ENCODE results near the gene LRRC9. TPM values are rescaled to one million over a fixed set of nuclear protein-coding genes. Genes with fewer than 3 reads are reported as not detected.

Gene LRRC9
- total and polyA plus RNA-seq, 2 of the 13 experiments (the other 11 are each of a cell fraction or from before 2014, with no cell fraction given), result 0.08 to 0.18 TPM

DNA sequence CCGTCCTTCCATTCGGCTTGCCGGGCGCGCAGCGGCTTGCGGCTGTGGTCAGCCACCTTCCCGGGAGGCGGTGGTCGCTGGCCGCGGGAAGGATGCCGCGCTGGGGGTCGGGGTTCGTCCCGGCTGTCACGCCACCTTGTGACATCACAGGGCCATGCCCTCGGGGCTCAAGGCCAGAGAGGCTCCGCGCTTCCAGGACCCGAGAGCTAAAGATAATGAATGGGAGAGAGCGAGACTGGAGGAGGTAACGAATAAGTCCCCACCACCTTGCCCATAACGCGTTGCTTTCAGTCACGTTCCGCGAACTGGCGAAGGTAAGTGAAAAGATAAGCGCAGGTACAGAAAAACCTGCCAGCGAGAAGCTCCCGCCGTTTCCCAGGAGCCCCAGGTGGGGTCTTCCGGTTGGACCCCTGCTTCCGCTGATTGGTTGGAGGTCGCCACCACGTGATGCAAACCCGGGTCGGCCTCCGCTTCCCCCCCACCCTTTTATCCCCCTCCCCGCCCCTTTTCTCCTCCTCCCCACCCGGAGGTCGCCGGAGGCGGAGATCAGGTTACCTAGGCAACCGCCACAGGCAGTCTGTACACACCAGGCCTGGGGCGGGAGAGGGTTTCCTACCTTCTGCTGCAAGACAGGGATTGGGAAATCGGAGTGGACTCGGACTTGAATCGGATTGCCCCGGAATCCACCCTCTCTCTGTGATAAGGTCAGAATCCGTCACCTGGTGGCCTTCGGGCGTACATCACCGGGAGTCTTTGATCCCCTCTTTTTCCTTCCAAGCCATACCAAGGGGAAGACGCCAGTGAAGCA lies at the start of gene LRRC9 (continued):
- TF ChIP-seq, protein P1, sequence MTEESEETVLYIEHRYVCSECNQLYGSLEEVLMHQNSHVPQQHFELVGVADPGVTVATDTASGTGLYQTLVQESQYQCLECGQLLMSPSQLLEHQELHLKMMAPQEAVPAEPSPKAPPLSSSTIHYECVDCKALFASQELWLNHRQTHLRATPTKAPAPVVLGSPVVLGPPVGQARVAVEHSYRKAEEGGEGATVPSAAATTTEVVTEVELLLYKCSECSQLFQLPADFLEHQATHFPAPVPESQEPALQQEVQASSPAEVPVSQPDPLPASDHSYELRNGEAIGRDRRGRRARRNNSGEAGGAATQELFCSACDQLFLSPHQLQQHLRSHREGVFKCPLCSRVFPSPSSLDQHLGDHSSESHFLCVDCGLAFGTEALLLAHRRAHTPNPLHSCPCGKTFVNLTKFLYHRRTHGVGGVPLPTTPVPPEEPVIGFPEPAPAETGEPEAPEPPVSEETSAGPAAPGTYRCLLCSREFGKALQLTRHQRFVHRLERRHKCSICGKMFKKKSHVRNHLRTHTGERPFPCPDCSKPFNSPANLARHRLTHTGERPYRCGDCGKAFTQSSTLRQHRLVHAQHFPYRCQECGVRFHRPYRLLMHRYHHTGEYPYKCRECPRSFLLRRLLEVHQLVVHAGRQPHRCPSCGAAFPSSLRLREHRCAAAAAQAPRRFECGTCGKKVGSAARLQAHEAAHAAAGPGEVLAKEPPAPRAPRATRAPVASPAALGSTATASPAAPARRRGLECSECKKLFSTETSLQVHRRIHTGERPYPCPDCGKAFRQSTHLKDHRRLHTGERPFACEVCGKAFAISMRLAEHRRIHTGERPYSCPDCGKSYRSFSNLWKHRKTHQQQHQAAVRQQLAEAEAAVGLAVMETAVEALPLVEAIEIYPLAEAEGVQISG (CRISPR knock-in tag; IDR thresholded peaks at IDR 0.05), result no peak
- TF ChIP-seq ETV5 (CRISPR knock-in tag; IDR thresholded peaks at IDR 0.05; ENCODE audit: borderline replicate concordance) (peak; percentile 38; the same call in 1 of the 2 replicates), NFE2 (CRISPR knock-in tag; IDR thresholded peaks at IDR 0.05) (no peak), CREM (IDR thresholded peaks at IDR 0.05) (no peak), CREM (CRISPR knock-in tag; IDR thresholded peaks at IDR 0.05) (no peak), ZNF713 (CRISPR knock-in tag; IDR thresholded peaks at IDR 0.05) (no peak), PCBP1 (IDR thresholded peaks at IDR 0.05; ENCODE audit: borderline replicate concordance, low read depth, low read length) (0 out of 2 replicates have a peak, but pooled peaks have one; percentile 74), SYNCRIP (IDR thresholded peaks at IDR 0.05; ENCODE audit: insufficient read depth, low read depth, low read length) (no peak), FOXK2 (IDR thresholded peaks at IDR 0.05) (no peak), BORCS8-MEF2B (CRISPR knock-in tag; IDR thresholded peaks at IDR 0.05) (no peak; the same call in 1 of the 2 replicates), HMG20B (CRISPR knock-in tag; conservative IDR thresholded peaks at IDR 0.05) (no peak), RBM39 (IDR thresholded peaks at IDR 0.05; ENCODE audit: low read depth, low read length, poor library complexity, severe bottlenecking) (no peak), YEATS4 (CRISPR knock-in tag; IDR thresholded peaks at IDR 0.05; ENCODE audit: borderline replicate concordance) (peak; percentile 77), RAD51 (IDR thresholded peaks at IDR 0.05; ENCODE audit: borderline replicate concordance) (no peak)
- TF ChIP-seq, protein P2, sequence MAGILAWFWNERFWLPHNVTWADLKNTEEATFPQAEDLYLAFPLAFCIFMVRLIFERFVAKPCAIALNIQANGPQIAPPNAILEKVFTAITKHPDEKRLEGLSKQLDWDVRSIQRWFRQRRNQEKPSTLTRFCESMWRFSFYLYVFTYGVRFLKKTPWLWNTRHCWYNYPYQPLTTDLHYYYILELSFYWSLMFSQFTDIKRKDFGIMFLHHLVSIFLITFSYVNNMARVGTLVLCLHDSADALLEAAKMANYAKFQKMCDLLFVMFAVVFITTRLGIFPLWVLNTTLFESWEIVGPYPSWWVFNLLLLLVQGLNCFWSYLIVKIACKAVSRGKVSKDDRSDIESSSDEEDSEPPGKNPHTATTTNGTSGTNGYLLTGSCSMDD (CRISPR knock-in tag; IDR thresholded peaks at IDR 0.05), result no peak
- TF ChIP-seq, protein P3, sequence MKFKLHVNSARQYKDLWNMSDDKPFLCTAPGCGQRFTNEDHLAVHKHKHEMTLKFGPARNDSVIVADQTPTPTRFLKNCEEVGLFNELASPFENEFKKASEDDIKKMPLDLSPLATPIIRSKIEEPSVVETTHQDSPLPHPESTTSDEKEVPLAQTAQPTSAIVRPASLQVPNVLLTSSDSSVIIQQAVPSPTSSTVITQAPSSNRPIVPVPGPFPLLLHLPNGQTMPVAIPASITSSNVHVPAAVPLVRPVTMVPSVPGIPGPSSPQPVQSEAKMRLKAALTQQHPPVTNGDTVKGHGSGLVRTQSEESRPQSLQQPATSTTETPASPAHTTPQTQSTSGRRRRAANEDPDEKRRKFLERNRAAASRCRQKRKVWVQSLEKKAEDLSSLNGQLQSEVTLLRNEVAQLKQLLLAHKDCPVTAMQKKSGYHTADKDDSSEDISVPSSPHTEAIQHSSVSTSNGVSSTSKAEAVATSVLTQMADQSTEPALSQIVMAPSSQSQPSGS (CRISPR knock-in tag; IDR thresholded peaks at IDR 0.05), result peak; percentile 41; the same call in 1 of the 2 replicates
- TF ChIP-seq, protein P4, sequence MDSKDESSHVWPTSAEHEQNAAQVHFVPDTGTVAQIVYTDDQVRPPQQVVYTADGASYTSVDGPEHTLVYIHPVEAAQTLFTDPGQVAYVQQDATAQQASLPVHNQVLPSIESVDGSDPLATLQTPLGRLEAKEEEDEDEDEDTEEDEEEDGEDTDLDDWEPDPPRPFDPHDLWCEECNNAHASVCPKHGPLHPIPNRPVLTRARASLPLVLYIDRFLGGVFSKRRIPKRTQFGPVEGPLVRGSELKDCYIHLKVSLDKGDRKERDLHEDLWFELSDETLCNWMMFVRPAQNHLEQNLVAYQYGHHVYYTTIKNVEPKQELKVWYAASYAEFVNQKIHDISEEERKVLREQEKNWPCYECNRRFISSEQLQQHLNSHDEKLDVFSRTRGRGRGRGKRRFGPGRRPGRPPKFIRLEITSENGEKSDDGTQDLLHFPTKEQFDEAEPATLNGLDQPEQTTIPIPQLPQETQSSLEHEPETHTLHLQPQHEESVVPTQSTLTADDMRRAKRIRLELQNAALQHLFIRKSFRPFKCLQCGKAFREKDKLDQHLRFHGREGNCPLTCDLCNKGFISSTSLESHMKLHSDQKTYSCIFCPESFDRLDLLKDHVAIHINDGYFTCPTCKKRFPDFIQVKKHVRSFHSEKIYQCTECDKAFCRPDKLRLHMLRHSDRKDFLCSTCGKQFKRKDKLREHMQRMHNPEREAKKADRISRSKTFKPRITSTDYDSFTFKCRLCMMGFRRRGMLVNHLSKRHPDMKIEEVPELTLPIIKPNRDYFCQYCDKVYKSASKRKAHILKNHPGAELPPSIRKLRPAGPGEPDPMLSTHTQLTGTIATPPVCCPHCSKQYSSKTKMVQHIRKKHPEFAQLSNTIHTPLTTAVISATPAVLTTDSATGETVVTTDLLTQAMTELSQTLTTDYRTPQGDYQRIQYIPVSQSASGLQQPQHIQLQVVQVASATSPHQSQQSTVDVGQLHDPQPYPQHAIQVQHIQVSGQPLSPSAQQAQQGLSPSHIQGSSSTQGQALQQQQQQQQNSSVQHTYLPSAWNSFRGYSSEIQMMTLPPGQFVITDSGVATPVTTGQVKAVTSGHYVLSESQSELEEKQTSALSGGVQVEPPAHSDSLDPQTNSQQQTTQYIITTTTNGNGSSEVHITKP (CRISPR knock-in tag; IDR thresholded peaks at IDR 0.05; ENCODE audit: low read depth), result no peak

Measured in HepG2 (cell line).